RCC 7860 (cell line): ENCODE data around the gene OR5T1.

Experiments used
- DNase-seq: peaks from one replicate; pipeline ENCODE4 v3.0.0-alpha.2; 2015; ENCODE audit warnings: low spot score
- FAIRE-seq: peaks from 2 replicates; lab custom pipeline; 2012; peaks lifted over from hg19 to GRCh38; lab: Jason Lieb, UNC

OR5T1 gene

DNA sequence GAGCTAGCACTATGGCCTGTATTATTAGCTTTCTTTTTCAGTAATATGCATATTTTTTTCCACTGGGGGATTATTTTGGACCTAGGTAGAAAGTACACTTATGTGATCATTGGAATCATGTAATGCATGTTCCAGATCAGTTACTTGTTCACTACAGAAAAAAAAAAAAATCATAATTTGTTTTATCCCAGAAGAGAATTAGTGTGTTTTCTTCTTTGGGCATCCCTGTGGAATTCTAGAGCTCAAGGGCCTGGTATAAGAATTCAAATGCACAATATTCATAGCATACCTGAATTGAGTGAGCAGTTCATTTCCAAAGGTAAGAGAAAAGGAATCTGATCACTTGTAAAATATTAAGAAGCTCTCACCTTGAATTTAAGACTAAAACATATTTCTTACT, at the start of gene OR5T1:
TSS of gene OR5T1 (plus strand) at position 301 of the 400 bp plus-strand sequence. CDS start 1,485 bp downstream, outside the sequence.
- DNase-seq: no peak
- FAIRE-seq: no peak

- DNase-seq (no peak), FAIRE-seq (no peak)
These were observed 39.8 kb upstream of the OR5T1 start, which contains the start of gene OR5T2 for GRCh38 chr11:56234155-56234554. Gene OR5T2 (minus strand): TSS chr11:56234255. CDS start chr11:56233062, 1,193 bp downstream.

DNA sequence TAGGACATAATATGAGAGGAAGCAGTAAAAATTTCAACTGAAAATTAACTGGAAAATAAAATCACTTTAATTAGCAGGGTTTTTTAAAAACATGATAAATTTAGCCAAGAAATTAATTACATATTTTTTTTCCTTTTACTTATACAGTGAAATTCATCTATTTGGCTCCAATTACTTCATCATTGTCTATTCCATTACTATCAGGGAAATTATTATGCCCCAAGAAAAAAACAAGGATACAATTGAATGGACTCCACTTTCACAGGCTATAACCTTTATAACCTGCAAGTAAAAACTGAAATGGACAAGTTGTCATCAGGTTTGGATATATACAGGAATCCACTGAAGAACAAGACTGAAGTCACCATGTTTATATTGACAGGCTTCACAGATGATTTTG, 22.0 kb upstream of the OR5T1 start, which contains the start of gene OR5T3:
TSS of gene OR5T3 (plus strand) at position 301 of the 400 bp plus-strand sequence. CDS start at position 301, 0 bp downstream.
- FAIRE-seq: no peak
- DNase-seq: no peak

- DNase-seq: no peak
- no peak for FAIRE-seq
These were observed 2.9 kb upstream of the OR5T1 start for GRCh38 chr11:56271092-56271491.

DNA sequence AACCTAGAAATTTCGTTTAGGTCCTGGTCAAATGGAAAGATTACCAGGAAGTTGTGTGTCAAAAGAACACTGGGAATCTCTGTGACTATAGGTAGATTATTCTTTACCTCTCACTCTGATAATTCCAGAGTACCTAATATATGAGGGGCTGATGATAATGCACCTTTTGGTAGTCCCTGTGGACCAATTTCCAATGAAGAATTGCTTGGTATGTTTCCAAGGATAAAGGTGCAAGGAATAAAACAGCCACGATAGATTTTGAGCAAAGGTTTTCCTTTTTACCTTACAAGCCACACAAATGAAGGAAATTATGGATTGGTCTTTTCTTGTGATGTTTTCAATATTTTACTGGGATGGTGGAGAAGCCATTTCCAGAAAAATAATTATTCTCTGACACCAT, 18.2 kb downstream of the OR5T1 start, which contains the start of gene OR8H1:
TSS of gene OR8H1 (minus strand) at position 101 of the 400 bp plus-strand sequence. CDS start 1,192 bp downstream, outside the sequence.
- FAIRE-seq (no peak), DNase-seq (no peak)

- no peak for FAIRE-seq
- DNase-seq: no peak
These were observed 22.9 kb downstream of the OR5T1 start for GRCh38 chr11:56296898-56297297.

GRCh38 chr11:56307836-56308235, 33.9 kb downstream of the OR5T1 start:
- FAIRE-seq (no peak), DNase-seq (no peak)

GRCh38 chr11:56314844-56315243, 40.9 kb downstream of the OR5T1 start, which contains the start of gene OR8K3:
Gene OR8K3 (plus strand): TSS chr11:56315144. CDS start chr11:56318307, 3,163 bp downstream.
- FAIRE-seq (no peak), DNase-seq (no peak)
